WI38 (cell line): ENCODE data around the gene CACNA1A.

Experiments used
- H3K4me3 ChIP-seq: 2 replicates; pipeline ENCODE4 v1.5.1; 2011; ENCODE audit warnings: low read depth, mild to moderate bottlenecking, control low read depth, low read length
- CTCF ChIP-seq: IDR thresholded peaks from 2 replicates; pipeline ENCODE4 v1.5.1; 2012; ENCODE audit warnings: low read depth, mild to moderate bottlenecking, control low read depth, low read length

The CACNA1A gene

GRCh38 chr19:13164343-13165161, 341.7 kb downstream of the CACNA1A start:
- TF ChIP-seq CTCF = no peak
- peak overlapping the region; percentile 27 for H3K4me3 ChIP-seq

GRCh38 chr19:13163609-13164342, 342.5 kb downstream of the CACNA1A start:
- peak overlapping the region; percentile 44 for H3K4me3 ChIP-seq
- no peak for TF ChIP-seq CTCF

- peak overlapping the region; percentile 44 for H3K4me3 ChIP-seq
- no peak for TF ChIP-seq CTCF
These were observed 343.3 kb downstream of the CACNA1A start for GRCh38 chr19:13162724-13163608.

GRCh38 chr19:13160557-13160956, 345.7 kb downstream of the CACNA1A start:
- TF ChIP-seq CTCF = no peak
- no peak overlapping the region for H3K4me3 ChIP-seq

- H3K4me3 ChIP-seq = no peak overlapping the region
- no peak for TF ChIP-seq CTCF
These were observed 346.6 kb downstream of the CACNA1A start for GRCh38 chr19:13159713-13160112.
